Chondrocyte (in vitro differentiated cells): ENCODE results near the gene PLSCR3. TPM values are rescaled to one million over a fixed set of nuclear protein-coding genes. Genes with fewer than 3 reads are reported as not detected.
A peak's percentile ranks its signal among the peaks of the same experiment; 100 is the strongest.

Experiments
- DNase-seq: peaks from one replicate; pipeline ENCODE4 v3.0.0; 2021; ENCODE audit warnings: mixed read lengths, low spot score
- H3K27ac Mint-ChIP-seq: one replicate; pipeline ENCODE4 v1.8.0; 2021; ENCODE audit warnings: mild to moderate bottlenecking, moderate library complexity, mixed read lengths; ENCODE audit not compliant: unreplicated experiment
- H3K27me3 Mint-ChIP-seq: 2 replicates; pipeline ENCODE4 v1.8.0; 2021; ENCODE audit warnings: low read depth, mixed read lengths
- H3K36me3 Mint-ChIP-seq: 2 replicates; pipeline ENCODE4 v1.8.0; 2021; ENCODE audit warnings: low read depth, mixed read lengths
- H3K4me1 Mint-ChIP-seq: 2 replicates; pipeline ENCODE4 v1.8.0; 2021; ENCODE audit warnings: low read depth, mild to moderate bottlenecking, mixed read lengths
- H3K4me3 Mint-ChIP-seq: one replicate; pipeline ENCODE4 v1.8.0; 2021; ENCODE audit warnings: mild to moderate bottlenecking, moderate library complexity, mixed read lengths; ENCODE audit not compliant: unreplicated experiment
- H3K9me3 Mint-ChIP-seq: 2 replicates; pipeline ENCODE4 v1.8.0; 2021; ENCODE audit warnings: low read depth, mixed read lengths
- total RNA-seq: library from RNA; stranded (reverse); gene quantifications from 3 replicates; pipeline ENCODE4 v1.2.1, GENCODE V29; 2021
- TF ChIP-seq, protein P1 (sequence below): fragments of 200-600 bp; sonication (generic); IDR thresholded peaks from 2 replicates; pipeline ENCODE4 v1.5.0; 2021; ENCODE audit warnings: antibody characterized with exemption, mild to moderate bottlenecking, moderate library complexity

PLSCR3 gene
- total RNA-seq, 1 donor from 2014 or later = 81.5 TPM

DNA sequence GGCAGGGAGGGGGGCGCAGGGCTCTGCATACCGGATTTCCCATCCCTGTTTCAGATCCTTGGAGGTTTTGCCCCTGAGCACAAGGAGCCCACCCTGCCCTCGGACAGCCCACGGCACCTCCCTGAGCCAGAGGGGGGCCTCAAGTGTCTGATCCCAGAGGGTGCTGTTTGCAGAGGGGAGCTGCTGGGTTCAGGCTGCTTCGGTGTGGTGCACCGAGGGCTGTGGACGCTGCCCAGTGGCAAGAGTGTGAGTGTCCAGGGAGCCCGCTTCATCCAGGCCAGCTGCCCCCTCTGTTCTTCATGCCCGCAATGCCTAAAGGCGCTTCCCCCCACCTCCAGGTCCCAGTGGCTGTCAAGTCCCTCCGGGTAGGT lies 11.0 kb downstream of the PLSCR3 start:
- Mint-ChIP-seq H3K4me1 (peaks cover 17% of the 10 kb centered on the region), H3K4me3 (no peak overlapping the region), H3K27ac (no peak overlapping the region), H3K9me3 (peaks cover 6% of the 10 kb centered on the region), H3K36me3 (peaks cover 4% of the 10 kb centered on the region), H3K27me3 (peaks cover 30% of the 10 kb centered on the region)
- no peak for DNase-seq
- TF ChIP-seq, protein P1, sequence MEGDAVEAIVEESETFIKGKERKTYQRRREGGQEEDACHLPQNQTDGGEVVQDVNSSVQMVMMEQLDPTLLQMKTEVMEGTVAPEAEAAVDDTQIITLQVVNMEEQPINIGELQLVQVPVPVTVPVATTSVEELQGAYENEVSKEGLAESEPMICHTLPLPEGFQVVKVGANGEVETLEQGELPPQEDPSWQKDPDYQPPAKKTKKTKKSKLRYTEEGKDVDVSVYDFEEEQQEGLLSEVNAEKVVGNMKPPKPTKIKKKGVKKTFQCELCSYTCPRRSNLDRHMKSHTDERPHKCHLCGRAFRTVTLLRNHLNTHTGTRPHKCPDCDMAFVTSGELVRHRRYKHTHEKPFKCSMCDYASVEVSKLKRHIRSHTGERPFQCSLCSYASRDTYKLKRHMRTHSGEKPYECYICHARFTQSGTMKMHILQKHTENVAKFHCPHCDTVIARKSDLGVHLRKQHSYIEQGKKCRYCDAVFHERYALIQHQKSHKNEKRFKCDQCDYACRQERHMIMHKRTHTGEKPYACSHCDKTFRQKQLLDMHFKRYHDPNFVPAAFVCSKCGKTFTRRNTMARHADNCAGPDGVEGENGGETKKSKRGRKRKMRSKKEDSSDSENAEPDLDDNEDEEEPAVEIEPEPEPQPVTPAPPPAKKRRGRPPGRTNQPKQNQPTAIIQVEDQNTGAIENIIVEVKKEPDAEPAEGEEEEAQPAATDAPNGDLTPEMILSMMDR = no peak

DNA sequence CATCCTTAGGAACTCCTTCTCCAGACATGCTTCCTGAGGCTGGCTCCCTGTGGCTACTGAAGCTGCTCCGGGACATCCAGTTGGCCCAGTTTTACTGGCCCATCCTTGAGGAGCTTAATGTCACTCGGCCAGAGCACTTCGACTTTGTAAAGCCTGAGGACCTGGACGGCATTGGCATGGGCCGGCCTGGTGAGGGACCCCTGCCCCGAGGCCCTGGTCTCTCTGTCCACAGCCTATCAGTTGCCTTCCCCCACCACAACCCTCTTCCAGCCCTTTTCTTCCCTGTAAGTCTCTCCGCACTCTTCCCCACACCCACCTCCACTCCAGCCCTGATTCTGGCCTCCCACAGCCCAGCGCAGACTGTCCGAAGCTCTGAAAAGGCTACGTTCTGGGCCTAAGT lies 11.4 kb downstream of the PLSCR3 start:
- no peak overlapping the region for H3K4me3 Mint-ChIP-seq
- H3K27ac Mint-ChIP-seq = no peak overlapping the region
- DNase-seq = no peak
- peaks cover 17% of the 10 kb centered on the region for H3K4me1 Mint-ChIP-seq
- peaks cover 6% of the 10 kb centered on the region for H3K9me3 Mint-ChIP-seq
- H3K36me3 Mint-ChIP-seq = peaks cover 4% of the 10 kb centered on the region
- H3K27me3 Mint-ChIP-seq = peaks cover 30% of the 10 kb centered on the region
- TF ChIP-seq, protein P1 = no peak

DNA sequence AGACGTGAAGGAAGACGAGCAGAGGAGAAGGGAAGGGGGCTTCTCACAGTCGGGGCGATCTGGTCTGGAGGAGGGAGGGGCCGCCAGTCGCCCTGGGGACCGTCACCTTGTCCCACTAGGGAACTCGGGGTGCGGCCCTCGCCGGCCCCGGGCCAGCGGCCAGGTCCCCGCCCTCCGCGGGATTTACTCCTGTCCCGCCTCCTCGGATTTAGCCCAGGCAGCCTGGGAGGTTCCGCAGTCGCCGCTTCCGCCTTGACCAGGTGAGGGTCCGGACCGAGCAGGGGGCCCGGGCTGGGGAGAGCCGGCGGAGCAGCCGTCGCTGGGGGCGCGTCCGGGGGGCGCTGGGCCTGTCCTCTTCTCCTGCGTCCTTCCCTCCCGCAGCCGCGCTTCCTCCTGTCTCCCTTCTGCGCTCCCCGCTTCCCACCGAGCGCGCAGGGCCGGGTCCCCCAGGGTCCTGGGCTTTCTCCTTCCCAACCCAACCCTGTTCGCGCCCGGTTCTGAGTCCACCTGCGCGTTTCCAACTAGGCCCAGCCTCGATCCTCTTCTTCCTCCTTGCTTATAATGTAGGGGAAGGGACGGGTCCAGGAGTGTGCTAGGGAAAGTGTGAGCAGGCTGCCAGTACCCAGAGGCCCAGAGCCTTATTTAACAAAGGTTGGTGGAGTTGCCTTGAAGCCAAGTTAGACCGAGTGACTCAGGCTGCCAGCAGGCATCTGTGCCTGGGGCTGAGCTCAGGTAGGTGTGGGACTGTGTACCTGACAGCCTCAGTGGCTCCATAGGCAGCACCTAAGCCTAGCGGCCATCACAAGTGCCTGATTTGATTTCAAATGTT lies 13.3 kb downstream of the PLSCR3 start, which contains the start of gene TNK1:
Gene TNK1 (plus strand): TSS at position 235 of the 829 bp plus-strand sequence. CDS start 1,838 bp downstream, outside the sequence.
- Mint-ChIP-seq H3K4me1 (peaks cover 17% of the 10 kb centered on the region), H3K36me3 (peaks cover 3% of the 10 kb centered on the region), H3K9me3 (peaks cover 6% of the 10 kb centered on the region), H3K27ac (no peak within 1 kb of the TSS), H3K4me3 (peak within 1 kb of the TSS; percentile 66), H3K27me3 (peaks cover 33% of the 10 kb centered on the region)
- TF ChIP-seq, protein P1 = no peak
- DNase-seq = no peak

DNA sequence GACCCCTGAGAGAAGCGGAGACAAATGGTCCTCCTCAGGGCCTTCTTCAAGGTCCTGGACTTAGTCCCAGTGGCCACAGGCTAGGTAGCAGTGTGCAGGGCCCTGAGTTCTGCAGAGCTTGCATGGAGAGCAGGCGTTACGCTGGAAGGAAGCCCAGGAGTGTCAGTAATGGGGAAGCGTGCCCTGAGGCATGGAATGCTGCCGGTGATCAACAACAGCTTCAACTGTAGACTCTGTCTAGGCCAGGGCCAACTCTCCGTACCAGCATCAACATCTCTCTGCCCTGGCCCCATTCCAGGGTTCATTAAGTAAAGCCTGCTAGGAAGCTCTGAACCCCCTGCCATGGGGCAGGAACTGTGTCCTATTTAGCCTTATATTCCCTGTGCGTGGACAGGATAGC lies 14.0 kb downstream of the PLSCR3 start:
- peaks cover 17% of the 10 kb centered on the region for H3K4me1 Mint-ChIP-seq
- DNase-seq = no peak
- H3K4me3 Mint-ChIP-seq = peak overlapping the region; percentile 66
- peaks cover 33% of the 10 kb centered on the region for H3K27me3 Mint-ChIP-seq
- TF ChIP-seq, protein P1 = no peak
- no peak overlapping the region for H3K27ac Mint-ChIP-seq
- peaks cover 6% of the 10 kb centered on the region for H3K9me3 Mint-ChIP-seq
- H3K36me3 Mint-ChIP-seq = peaks cover 3% of the 10 kb centered on the region

DNA sequence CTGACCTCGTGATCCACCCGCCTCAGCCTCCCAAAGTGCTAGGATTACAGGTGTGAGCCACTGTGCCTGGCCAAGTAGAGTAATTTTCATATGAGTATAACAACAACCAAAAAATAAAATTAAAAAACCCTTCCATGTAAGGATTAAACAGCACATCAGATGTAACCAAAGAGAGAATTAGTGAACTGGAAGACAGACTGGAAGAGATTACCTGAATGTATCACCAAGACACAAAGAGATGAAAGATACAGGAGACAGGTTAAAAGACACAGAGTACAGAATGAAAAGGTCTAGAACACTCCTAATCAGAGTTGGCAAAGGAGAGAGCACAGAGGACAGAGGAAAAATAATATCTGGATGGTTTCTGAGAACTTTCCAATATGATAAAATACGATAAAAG lies 15.2 kb downstream of the PLSCR3 start:
- H3K4me1 Mint-ChIP-seq = peaks cover 10% of the 10 kb centered on the region
- H3K27me3 Mint-ChIP-seq = peaks cover 33% of the 10 kb centered on the region
- H3K27ac Mint-ChIP-seq = no peak overlapping the region
- H3K4me3 Mint-ChIP-seq = no peak overlapping the region
- DNase-seq = no peak
- peaks cover 6% of the 10 kb centered on the region for H3K9me3 Mint-ChIP-seq
- TF ChIP-seq, protein P1 = no peak
- peaks cover 3% of the 10 kb centered on the region for H3K36me3 Mint-ChIP-seq
